GM12865 (cell line): ENCODE data around the gene FAM131C.
"Not testable (repeated sequence)": the region's sequence is repeated elsewhere in the genome, so short reads cannot be mapped to it uniquely, and the experiment has no call there.

ENCODE experiments used
- DNase-seq: peaks from one replicate; pipeline ENCODE4 v3.0.0; 2010; ENCODE audit warnings: low read depth
- H3K4me3 ChIP-seq: 2 replicates; pipeline ENCODE4 v1.5.1; 2011; ENCODE audit warnings: mild to moderate bottlenecking, low read depth, low read length, control low read depth
- TF ChIP-seq, protein P1 (sequence below): IDR thresholded peaks from 2 replicates; pipeline ENCODE4 v1.5.1; 2011; ENCODE audit warnings: low read length, control low read depth, low read depth, inconsistent platforms; ENCODE audit not compliant: insufficient read depth; ENCODE audit errors: missing control alignments

The FAM131C gene

GRCh38 chr1:16048573-16049189 lies 24.8 kb downstream of the FAM131C start:
- no peak overlapping the region for H3K4me3 ChIP-seq
- TF ChIP-seq, protein P1, sequence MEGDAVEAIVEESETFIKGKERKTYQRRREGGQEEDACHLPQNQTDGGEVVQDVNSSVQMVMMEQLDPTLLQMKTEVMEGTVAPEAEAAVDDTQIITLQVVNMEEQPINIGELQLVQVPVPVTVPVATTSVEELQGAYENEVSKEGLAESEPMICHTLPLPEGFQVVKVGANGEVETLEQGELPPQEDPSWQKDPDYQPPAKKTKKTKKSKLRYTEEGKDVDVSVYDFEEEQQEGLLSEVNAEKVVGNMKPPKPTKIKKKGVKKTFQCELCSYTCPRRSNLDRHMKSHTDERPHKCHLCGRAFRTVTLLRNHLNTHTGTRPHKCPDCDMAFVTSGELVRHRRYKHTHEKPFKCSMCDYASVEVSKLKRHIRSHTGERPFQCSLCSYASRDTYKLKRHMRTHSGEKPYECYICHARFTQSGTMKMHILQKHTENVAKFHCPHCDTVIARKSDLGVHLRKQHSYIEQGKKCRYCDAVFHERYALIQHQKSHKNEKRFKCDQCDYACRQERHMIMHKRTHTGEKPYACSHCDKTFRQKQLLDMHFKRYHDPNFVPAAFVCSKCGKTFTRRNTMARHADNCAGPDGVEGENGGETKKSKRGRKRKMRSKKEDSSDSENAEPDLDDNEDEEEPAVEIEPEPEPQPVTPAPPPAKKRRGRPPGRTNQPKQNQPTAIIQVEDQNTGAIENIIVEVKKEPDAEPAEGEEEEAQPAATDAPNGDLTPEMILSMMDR: no peak
- no peak for DNase-seq

DNA sequence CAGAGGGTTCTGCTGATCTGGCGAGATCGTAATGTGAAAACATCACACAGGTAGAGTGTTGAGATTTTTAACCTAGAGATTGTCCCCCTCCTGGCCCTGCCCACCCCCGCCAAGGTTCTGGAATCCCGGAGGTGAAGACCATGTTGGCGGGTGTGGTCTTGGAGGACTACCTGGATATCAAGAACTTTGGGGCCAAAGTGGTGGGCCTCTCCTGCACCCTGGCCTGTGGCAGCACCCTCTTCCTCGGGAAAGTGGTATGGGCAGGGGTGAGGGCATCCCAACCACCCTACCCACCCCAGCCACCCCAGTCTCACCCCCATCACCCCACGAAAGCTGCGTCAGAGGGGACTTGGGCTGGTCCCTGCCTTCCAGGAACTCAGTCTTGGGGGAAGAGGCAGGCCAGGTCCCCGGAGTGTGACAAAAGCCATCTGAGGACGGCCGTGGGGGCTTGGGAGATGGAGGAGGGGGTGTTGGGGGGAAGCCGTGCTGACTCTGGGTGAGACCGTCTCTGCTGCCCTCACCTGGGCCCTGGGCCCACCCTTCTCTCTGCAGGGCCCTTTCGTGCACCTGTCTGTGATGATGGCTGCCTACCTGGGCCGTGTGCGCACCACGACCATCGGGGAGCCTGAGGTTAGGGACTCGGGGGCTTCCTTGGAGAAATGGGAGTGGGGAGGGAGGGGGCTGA lies 25.5 kb downstream of the FAM131C start:
- no peak for DNase-seq
- H3K4me3 ChIP-seq: no peak overlapping the region
- TF ChIP-seq, protein P1: no peak

DNA sequence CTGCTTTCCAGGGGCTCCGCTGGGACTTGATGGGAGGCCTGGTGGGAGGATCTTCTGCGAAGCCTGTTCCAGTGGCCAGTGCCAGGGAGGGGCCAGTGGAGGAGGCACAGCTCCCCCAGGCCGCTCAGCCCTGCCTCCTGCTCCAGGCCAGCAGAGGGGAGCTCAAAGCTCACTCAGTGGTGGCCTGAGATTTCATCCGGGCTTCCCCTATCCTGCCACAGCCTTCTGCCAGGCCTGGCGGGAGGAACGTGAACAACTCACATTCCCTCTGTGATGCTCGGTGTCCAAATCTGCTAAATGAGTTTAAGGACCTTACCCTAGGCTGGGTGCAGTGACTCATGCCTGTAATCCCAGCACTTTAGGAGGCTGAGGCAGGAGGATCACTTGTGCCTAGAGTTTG lies 26.6 kb downstream of the FAM131C start:
- DNase-seq: no peak
- H3K4me3 ChIP-seq: no peak overlapping the region
- TF ChIP-seq, protein P1: no peak

GRCh38 chr1:16043950-16044349 lies 29.5 kb downstream of the FAM131C start:
- DNase-seq: no peak
- no peak overlapping the region for H3K4me3 ChIP-seq
- TF ChIP-seq, protein P1: no peak

GRCh38 chr1:16043521-16043920 lies 29.9 kb downstream of the FAM131C start, which contains the start of gene CLCNKB:
Gene CLCNKB (plus strand): TSS chr1:16043782. CDS start chr1:16044493, 711 bp downstream.
- no peak for DNase-seq
- TF ChIP-seq, protein P1: no peak

DNA sequence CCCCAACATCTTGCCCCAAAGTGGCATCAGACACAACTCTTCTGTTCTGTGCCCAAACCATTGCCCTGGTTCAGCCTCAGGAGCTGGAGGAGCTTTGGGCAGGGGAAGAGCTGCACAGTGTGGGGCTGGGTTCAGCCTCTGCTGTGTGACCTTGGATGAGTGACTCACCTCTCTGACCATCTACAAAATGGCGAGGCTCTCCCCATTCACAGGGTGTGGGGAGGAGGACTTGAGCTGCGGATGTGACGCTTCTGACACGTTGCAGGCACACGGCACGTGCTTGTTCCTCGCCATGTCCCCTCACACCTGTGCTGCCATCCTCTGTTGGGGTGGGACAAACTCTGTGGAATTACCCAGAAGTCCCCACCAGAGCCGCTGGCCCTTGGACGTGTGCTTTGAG lies 30.8 kb downstream of the FAM131C start:
- H3K4me3 ChIP-seq, DNase-seq: not testable (repeated sequence)

More at GRCh38 chr1:16043521-16043920, 29.9 kb downstream of the FAM131C start, which contains the start of gene CLCNKB:
- H3K4me3 ChIP-seq: no peak within 1 kb of the TSS

GRCh38 chr1:16042096-16042495 lies 31.4 kb downstream of the FAM131C start:
- TF ChIP-seq, protein P1: no peak
- no peak for DNase-seq

More at GRCh38 chr1:16042096-16042495, 31.4 kb downstream of the FAM131C start:
- H3K4me3 ChIP-seq: no peak overlapping the region
